Caki2 (cell line): ENCODE measurements around the gene CRYBG2. TPM values are rescaled to one million over a fixed set of nuclear protein-coding genes. Genes with fewer than 3 reads are reported as not detected.
"Not testable (repeated sequence)": the region's sequence is repeated elsewhere in the genome, so short reads cannot be mapped to it uniquely, and the experiment has no call there.

Experiments used
- DNase-seq: peaks from one replicate; pipeline ENCODE4 v3.0.0-alpha.2; 2015; ENCODE audit warnings: low read depth
- in situ Hi-C: cut with HindIII; loops from 2 replicates; pipeline ENCODE4 v1.10.0; 2016; ENCODE audit warnings: low sequenced_read_pairs, low pct_unique_long_range_greater_than_20kb, mixed read lengths
- total RNA-seq: library from RNA; depleted of rRNA; stranded (reverse); fragments of >200 nt; shearing (Covaris generic); gene quantifications from 2 replicates; pipeline ENCODE4 v1.2.3, GENCODE V29; 2014; ENCODE audit warnings: low replicate concordance

CRYBG2 gene
- total RNA-seq, 1 experiment from 2014 or later = 13.2 TPM

- DNase-seq = no peak
- in situ Hi-C loops = no loop called here
Observed at GRCh38 chr1:26335774-26336476, 18.0 kb downstream of the CRYBG2 start.

DNA sequence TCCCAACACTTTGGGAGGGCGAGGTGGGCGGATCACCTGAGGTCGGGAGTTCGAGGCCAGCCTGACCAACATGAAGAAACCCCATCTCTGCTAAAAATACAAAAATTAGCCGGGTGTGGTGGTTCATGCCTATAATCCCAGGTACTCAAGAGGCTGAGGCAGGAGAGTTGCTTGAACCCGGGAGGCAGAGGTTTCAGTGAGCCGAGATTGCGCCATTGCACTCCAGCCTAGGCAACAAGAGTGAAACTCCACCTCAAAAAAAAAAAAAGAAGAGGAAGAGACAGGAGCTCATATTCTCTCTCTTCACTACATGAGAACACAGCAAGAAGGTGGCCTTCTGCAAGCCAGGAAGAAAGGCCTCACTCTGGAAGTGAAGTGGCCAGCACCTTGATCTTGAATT lies 20.6 kb downstream of the CRYBG2 start:
- DNase-seq, in situ Hi-C loops: not testable (repeated sequence)

GRCh38 chr1:26330276-26330675 lies 23.7 kb downstream of the CRYBG2 start:
- DNase-seq = no peak
- in situ Hi-C loops = no loop called here

- DNase-seq, in situ Hi-C loops: not testable (repeated sequence)
Observed at GRCh38 chr1:26329380-26329779, 24.6 kb downstream of the CRYBG2 start.

DNA sequence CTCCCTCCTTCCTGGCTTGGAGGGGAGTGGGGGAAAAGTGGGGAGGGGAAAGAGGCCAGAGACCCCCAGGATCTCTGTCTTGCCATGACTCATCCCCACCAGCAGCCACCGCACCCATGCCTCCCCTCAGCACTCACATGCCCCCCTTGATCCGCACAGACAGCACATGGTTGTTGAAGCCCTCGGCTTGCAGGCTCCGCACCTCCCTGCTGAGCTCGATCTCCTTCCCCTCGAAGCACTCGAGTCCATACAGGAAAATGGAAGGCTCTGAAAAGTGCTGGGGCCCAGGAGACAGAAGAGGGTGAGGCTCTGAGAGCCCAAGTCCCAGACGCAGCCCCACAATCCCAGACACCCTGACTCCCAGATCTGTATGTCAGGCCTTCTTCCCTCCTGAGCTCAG lies 25.3 kb downstream of the CRYBG2 start:
- in situ Hi-C loops = no loop called here
- no peak for DNase-seq

DNA sequence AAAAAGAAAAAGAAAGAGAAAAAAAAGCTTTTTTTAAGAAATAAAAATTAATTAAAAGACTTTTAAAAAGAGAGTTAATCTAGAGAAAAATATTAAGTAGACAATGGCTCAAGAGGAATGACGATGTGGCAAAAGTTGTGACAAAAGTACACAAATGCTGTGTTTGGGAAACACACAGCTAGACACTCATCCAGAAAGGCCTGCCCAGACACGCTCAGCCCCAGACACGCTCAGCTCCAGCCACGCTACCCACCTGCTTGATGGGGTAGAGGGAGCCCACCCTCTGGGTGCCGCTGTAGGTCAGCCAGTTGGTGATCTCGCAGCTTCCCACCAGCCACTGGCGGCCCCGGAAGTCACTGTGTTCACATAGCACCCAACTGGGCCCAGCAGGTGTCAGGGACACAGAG lies 26.0 kb downstream of the CRYBG2 start:
- in situ Hi-C loops = no loop called here
- DNase-seq = no peak

- no peak for DNase-seq
Observed at GRCh38 chr1:26324550-26324949, 29.4 kb downstream of the CRYBG2 start.

GRCh38 chr1:26323382-26323781 lies 30.5 kb downstream of the CRYBG2 start:
- in situ Hi-C loops = no loop called here
- no peak for DNase-seq

More at GRCh38 chr1:26324550-26324949, 29.4 kb downstream of the CRYBG2 start:
- in situ Hi-C loops = no loop called here

GRCh38 chr1:26322042-26322331 lies 31.9 kb downstream of the CRYBG2 start:
- no peak for DNase-seq
- in situ Hi-C loops = no loop called here

DNA sequence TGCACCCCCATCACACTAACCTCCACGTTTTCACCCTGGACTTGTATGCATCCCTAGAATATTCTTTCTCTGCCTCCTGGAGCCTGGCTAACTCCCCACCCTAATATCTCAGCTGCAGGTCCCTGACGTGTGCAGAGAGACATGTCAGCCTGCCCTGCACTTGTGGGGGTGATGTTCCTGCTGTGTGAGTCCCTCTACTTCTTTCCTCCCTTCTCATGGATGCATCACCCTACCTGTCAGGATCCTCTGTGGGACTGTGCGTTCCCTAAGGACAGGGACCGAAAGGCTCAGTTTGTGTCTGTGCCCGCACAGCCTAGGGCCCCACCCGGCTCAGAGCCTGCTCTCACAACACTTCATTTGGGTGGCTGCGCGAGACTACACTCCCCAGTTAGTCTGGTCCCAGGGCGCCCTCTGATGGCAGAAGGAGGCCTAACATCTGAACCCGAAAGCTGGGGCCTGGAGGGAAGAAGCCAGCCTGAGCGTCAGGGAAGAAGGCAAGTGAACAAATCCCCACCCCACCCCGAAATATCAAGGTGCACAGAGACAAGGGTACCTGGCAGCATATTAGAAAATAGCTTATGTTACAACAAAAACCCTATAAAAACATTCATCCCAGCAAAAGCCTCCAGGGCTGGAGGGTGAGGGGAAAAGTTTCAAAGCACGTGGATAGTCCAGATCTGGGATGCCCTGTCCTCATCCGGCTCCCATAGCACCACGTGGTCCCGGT lies 32.5 kb downstream of the CRYBG2 start:
- peak; percentile 78 for DNase-seq
- in situ Hi-C loops = no loop called here

GRCh38 chr1:26320896-26321295 lies 33.0 kb downstream of the CRYBG2 start:
- DNase-seq = no peak
- in situ Hi-C loops = no loop called here

DNA sequence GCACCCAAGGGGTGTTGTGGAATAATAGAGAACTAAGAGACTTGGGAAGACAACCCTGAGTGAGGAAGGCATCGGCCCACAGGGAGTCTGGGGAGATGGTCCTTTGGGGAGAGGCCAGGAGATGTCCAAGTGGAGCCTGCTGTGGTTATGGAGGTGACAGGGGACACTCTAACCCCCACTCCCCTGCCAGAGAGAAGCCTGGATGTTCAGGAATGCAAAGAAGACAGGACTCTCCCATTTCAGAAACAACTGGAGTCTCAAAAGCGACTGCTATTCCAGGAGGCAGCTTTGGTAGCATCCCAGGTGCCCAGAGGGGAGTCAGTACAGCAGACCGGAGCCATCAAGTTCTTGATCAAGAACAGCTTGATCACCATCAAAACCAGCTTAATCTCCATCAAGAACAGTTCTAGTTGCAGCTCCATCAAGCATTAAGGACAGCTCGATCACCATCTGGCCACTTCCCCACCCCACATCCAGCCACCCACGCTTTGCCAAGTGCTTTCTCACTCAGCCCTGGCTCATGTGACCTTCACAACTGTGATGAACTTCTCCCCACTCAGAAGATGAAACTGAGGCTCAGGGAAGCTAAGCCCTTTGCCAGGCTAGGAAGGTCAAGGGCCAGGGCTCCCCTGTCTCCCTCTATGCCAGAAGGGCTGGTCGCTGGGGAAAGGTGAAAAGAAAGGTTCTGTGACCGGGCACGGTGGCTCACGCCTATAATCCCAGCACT lies 35.4 kb downstream of the CRYBG2 start:
- in situ Hi-C loops = no loop called here
- DNase-seq = no peak

DNA sequence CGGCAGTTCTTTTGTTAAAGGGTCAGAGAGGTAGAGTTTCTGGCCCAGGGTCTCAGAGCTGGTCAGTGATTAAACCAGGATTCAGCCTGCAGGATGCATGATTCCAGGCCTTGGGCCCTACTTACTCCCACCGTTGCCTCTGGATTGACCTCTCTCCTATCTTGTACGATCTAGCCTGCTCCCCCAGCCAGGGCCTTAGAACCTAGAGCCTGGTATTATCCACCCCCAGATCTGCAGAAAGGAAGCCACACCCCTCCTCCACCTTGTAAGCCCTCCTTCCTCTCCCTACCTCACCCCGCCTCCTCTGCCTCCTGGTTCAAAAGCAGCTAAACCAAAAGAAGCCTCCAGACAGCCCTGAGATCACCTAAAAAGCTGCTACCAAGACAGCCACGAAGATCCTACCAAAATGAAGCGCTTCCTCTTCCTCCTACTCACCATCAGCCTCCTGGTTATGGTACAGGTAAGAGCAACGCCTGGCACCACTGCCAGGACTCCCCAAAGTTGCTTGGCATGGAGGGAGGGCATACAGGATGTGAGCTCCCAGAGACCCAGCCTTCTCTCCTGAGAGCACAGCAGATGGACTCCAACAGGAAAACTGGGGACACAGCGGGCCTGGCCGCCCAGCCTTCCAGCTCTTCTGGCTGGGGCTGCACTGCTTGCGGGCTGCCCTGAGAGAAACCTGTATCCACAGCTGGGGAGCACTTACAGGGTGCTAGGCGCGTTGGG lies 36.2 kb downstream of the CRYBG2 start, which contains the start of gene CD52:
CD52 (plus strand) TSS at position 347 of the 726 bp plus-strand sequence; CDS start at position 407, 60 bp downstream.
- in situ Hi-C loops = no loop called here
- DNase-seq = no peak

DNA sequence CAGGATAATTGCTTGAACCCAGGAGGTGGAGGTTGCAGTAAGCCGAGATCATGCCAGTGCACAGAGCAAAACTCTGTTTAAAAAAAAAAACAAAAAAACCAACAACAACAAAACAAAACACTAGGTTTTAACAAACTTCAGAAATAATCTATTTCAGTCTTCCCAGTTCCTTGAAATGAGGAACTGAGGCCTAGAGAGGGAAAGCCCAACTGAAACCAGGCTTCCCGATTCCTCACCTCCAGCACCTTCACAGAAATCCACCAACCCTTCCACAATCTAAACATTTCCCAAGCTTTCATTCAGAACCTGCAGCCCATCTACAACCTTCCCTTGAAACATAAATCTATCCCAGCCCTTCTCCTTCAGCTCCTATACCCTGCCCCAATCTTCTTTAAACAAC lies 36.8 kb downstream of the CRYBG2 start:
- in situ Hi-C loops = no loop called here
- DNase-seq = no peak

DNA sequence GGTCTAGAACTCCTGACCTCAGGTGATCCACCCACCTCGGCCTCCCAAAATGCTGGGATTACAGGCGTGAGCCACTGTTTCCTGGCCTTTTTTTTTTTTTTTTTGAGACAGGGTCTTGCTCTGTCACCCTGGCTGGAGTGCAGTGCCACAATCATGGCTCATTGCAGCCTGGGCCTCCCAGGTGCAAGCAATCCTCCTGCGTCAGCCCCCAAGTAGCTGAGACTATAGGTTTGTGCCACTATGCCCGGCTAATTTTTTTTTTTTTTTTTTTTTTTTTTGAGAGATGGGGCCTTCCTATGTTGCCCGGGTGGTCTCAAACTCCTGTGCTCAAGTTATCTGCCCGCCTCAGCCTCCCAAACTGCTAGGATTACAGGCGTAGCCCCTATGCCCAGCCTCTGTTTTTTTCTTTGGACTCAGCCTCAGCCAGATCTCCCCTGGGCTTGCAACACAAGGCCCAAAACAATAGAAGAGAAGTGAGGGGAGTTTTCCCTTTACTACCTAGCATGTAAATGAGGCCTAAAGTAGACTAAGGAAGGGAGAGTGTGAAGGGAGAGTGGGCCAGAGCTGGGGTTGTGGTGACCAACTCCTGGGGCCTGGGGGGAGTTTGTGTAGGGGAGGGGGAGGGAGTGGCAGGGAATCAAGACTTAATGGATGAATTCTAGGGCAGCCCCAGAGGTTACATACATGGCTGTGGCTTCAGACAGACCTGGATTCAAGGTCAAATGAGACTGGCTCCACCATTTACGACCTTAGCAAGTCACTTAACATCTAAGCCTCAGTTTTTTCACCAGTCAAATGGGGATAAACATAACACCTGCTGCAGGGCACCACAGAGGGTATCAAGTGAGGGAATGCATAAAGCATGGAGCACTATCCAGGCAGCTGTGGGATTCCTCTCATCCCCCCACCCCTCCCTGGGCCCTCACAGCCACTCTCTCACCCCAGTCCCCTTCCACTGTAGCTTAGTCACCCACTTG lies 37.8 kb downstream of the CRYBG2 start:
- in situ Hi-C loops = no loop called here
- no peak for DNase-seq

DNA sequence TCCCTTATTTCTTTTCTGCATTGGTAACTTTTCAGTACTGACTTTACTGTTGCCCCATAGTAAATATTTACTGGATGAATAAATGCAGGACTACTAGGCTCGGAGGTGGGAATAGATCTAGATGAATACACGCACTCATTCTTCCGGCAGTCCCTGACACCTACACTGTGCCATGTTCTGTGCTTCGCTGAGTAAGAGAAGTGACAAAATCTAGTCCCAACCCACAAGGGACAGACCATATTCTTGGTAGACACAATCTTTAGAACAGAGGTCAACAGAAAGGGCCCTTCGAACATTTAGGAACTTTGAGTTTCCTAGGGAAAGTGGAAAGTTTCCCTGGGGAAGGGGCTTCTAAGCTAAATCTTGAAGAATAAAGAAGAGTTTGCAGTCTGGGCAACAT lies 39.4 kb downstream of the CRYBG2 start:
- DNase-seq = no peak
- in situ Hi-C loops = no loop called here
